NT2/D1 (cell line): ENCODE data around the gene ME1.
"Not testable (repeated sequence)": the region's sequence is repeated elsewhere in the genome, so short reads cannot be mapped to it uniquely, and the experiment has no call there.

Experiments
- DNase-seq: peaks from one replicate; pipeline ENCODE4 v3.0.0-alpha.2; 2011; ENCODE audit warnings: low read depth, low spot score
- H3K27me3 ChIP-seq: 2 replicates; pipeline ENCODE4 v1.6.0; 2011; ENCODE audit warnings: mild to moderate bottlenecking; ENCODE audit not compliant: insufficient read length, insufficient read depth
- H3K36me3 ChIP-seq: 2 replicates; pipeline ENCODE4 v1.6.1; 2011; ENCODE audit warnings: mild to moderate bottlenecking, low read length, mixed read lengths; ENCODE audit not compliant: insufficient read depth, insufficient read length
- H3K4me1 ChIP-seq: 2 replicates; pipeline ENCODE4 v1.5.1; 2011; ENCODE audit not compliant: insufficient read depth, insufficient read length
- H3K4me3 ChIP-seq: 2 replicates; pipeline ENCODE4 v1.5.1; 2011; ENCODE audit warnings: low read depth; ENCODE audit not compliant: insufficient read length
- H3K9ac ChIP-seq: 2 replicates; pipeline ENCODE4 v1.6.0; 2011; ENCODE audit warnings: low read depth; ENCODE audit not compliant: insufficient read length
- H3K9me3 ChIP-seq: 2 replicates; pipeline ENCODE4 v1.5.1; 2011; ENCODE audit warnings: mild to moderate bottlenecking, low read length; ENCODE audit not compliant: insufficient read depth
- SUZ12 ChIP-seq: IDR thresholded peaks from 2 replicates; pipeline ENCODE4 v1.6.1; 2011; ENCODE audit not compliant: insufficient read length, insufficient read depth; ENCODE audit errors: extremely low read depth
- YY1 ChIP-seq: IDR thresholded peaks from 2 replicates; pipeline ENCODE4 v1.6.1; 2011; ENCODE audit not compliant: insufficient read length, insufficient read depth
- ZNF274 ChIP-seq: IDR thresholded peaks from 2 replicates; pipeline ENCODE4 v1.6.1; 2011; ENCODE audit warnings: mild to moderate bottlenecking, low read depth, low read length

Gene ME1

DNA sequence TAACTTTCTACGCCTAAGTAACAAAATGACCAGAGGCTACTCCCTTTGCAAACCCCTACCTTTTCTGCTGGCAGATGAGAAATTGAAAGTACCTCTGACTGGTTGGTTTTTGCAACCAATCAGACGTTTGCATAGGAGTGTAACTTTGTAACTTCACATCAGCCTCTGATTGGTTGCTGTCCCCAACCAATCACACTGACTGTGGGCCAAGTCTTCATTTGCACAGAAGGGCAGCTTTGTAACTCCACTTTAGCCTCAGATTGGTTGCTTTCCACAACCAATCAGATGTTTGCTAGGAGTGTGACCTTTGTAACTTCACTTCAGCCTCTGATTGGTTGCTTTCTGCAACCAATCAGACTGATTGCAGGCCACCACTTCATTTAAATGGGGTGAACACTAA, 89.1 kb downstream of the ME1 start:
- Histone ChIP-seq H3K9ac (no peak overlapping the region), H3K9me3 (no peaks in the 10 kb centered on the region), H3K4me1 (no peaks in the 10 kb centered on the region), H3K27me3 (no peaks in the 10 kb centered on the region), H3K4me3 (no peak overlapping the region), H3K36me3 (no peaks in the 10 kb centered on the region)
- no peak for DNase-seq
- no peak for TF ChIP-seq ZNF274
- no peak for TF ChIP-seq SUZ12
- TF ChIP-seq YY1, result no peak

DNA sequence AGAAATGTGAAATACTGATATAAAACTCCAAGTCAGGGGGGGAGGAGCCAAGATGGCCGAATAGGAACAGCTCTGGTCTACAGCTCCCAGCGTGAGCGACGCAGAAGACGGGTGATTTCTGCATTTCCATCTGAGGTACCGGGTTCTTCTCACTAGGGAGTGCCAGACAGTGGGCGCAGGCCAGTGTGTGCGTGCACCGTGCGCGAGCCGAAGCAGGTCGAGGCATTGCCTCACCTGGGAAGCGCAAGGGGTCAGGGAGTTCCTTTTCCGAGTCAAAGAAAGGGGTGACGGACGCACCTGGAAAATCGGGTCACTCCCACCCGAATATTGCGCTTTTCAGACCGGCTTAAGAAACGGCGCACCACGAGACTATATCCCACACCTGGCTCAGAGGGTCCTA, 96.9 kb downstream of the ME1 start:
- H3K9me3 ChIP-seq, H3K27me3 ChIP-seq, DNase-seq, H3K36me3 ChIP-seq, H3K9ac ChIP-seq, H3K4me3 ChIP-seq, H3K4me1 ChIP-seq: not testable (repeated sequence)

GRCh38 chr6:83333500-83333899, 97.4 kb downstream of the ME1 start:
- H3K9ac ChIP-seq, result no peak overlapping the region
- DNase-seq, result no peak
- no peaks in the 10 kb centered on the region for H3K36me3 ChIP-seq
- H3K4me1 ChIP-seq, result no peaks in the 10 kb centered on the region
- no peaks in the 10 kb centered on the region; the same call in 1 of the 2 replicates for H3K9me3 ChIP-seq
- TF ChIP-seq YY1 (no peak), SUZ12 (no peak), ZNF274 (no peak)
- no peak overlapping the region for H3K4me3 ChIP-seq
- H3K27me3 ChIP-seq, result no peaks in the 10 kb centered on the region

DNA sequence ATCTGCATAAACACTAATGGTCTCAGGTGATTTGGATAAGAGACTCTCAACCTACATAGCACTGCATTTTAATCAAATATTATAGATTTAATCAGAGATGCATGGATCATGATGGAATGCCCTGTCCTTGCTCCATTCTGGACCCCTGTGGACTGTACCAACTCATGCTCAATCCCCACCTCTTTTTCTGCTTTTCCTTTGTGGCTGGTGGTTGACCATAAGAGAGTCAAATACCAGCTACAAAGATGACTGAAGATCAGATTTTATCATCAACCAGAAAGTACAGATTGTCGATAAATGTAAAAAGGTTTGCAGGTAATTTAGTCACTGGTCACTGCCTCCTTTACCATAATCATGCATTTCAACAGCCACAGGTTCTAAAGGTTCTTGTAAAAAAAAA, 116.2 kb downstream of the ME1 start:
- TF ChIP-seq YY1 (no peak), ZNF274 (no peak), SUZ12 (no peak)
- H3K27me3 ChIP-seq, result no peaks in the 10 kb centered on the region
- no peaks in the 10 kb centered on the region for H3K36me3 ChIP-seq
- H3K9ac ChIP-seq, result no peak overlapping the region
- H3K4me1 ChIP-seq, result no peaks in the 10 kb centered on the region
- DNase-seq, result no peak
- H3K4me3 ChIP-seq, result no peak overlapping the region
- no peaks in the 10 kb centered on the region for H3K9me3 ChIP-seq

GRCh38 chr6:83313882-83314281, 117.0 kb downstream of the ME1 start:
- no peak overlapping the region for H3K4me3 ChIP-seq
- H3K9ac ChIP-seq, result no peak overlapping the region
- TF ChIP-seq YY1, result no peak
- no peak for TF ChIP-seq SUZ12
- no peak for TF ChIP-seq ZNF274
- H3K4me1 ChIP-seq, result no peaks in the 10 kb centered on the region
- no peak for DNase-seq
- no peaks in the 10 kb centered on the region for H3K9me3 ChIP-seq
- no peaks in the 10 kb centered on the region for H3K36me3 ChIP-seq
- no peaks in the 10 kb centered on the region for H3K27me3 ChIP-seq

- TF ChIP-seq SUZ12, result no peak
- no peak for TF ChIP-seq ZNF274
- no peak for TF ChIP-seq YY1
- no peaks in the 10 kb centered on the region for H3K9me3 ChIP-seq
- DNase-seq, result no peak
These were observed 119.6 kb downstream of the ME1 start for GRCh38 chr6:83311231-83311630.

DNA sequence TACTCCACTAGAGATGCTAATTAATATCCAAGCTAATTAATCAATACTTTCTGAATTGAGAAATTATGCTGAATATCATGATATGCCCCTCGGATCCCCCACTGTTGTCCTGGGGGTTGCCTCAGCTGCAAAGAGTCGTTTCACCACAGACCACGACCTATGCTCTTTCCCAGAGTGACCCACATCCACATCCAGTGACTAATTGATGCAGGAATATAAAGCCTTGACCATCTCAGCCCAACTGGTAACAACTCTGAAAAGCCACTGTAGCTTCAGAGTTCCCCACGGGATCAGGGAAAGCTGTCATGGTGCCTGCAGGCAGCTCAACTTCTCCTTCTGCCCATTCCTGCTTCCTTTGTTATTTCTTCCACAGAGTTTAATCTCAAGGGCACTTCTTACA, 120.8 kb downstream of the ME1 start:
- no peak for DNase-seq
- Histone ChIP-seq H3K9me3 (no peaks in the 10 kb centered on the region), H3K9ac (no peak overlapping the region), H3K27me3 (no peaks in the 10 kb centered on the region), H3K4me1 (no peaks in the 10 kb centered on the region), H3K4me3 (no peak overlapping the region), H3K36me3 (no peaks in the 10 kb centered on the region)
- no peak for TF ChIP-seq YY1
- TF ChIP-seq ZNF274, result no peak

More at GRCh38 chr6:83311231-83311630, 119.6 kb downstream of the ME1 start:
- H3K9ac ChIP-seq, result no peak overlapping the region
- H3K36me3 ChIP-seq, result no peaks in the 10 kb centered on the region
- H3K4me3 ChIP-seq, result no peak overlapping the region
- H3K27me3 ChIP-seq, result no peaks in the 10 kb centered on the region
- H3K4me1 ChIP-seq, result no peaks in the 10 kb centered on the region

GRCh38 chr6:83309344-83309743, 121.5 kb downstream of the ME1 start:
- no peak overlapping the region for H3K9ac ChIP-seq
- no peaks in the 10 kb centered on the region for H3K9me3 ChIP-seq
- no peak for DNase-seq
- TF ChIP-seq SUZ12 (no peak), ZNF274 (no peak), YY1 (no peak)
- no peaks in the 10 kb centered on the region for H3K27me3 ChIP-seq
- H3K4me1 ChIP-seq, result no peaks in the 10 kb centered on the region
- no peaks in the 10 kb centered on the region for H3K36me3 ChIP-seq
- H3K4me3 ChIP-seq, result no peak overlapping the region
